GM18499 (cell line): ENCODE measurements around the gene OPTC.
"Not testable (repeated sequence)": the region's sequence is repeated elsewhere in the genome, so short reads cannot be mapped to it uniquely, and the experiment has no call there.

ENCODE experiments used
- ATAC-seq: cut with Tn5 transposase; IDR thresholded peaks from one replicate; pipeline ENCODE4 v1.9.1; 2021; ENCODE audit warnings: moderate number of reproducible peaks; ENCODE audit not compliant: insufficient read depth, unreplicated experiment

Gene OPTC

GRCh38 chr1:203464743-203465142 is 29.2 kb upstream of the OPTC start:
- ATAC-seq: no peak

- no peak for ATAC-seq
Observed at GRCh38 chr1:203465146-203465798, 28.7 kb upstream of the OPTC start.

DNA sequence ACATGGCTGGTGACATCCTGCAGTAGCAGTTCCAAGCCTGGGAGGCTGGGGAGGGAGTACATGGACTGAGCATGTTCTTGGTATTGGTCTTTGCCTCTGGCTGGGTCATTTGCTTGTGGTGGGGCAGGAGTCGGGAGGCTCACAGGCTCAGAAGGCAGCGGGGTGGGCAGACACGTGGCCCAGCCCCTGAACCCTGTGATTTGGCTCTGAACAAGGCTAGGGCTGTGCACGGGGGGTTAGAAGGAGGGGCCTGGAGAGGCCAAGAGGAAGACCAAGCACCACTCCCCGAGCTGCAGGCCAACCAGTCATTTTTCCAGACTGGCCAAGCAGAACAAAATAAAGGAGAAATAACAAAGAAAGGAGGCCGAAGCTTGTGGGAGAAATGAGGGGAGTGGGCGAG is 28.0 kb upstream of the OPTC start:
- no peak for ATAC-seq

DNA sequence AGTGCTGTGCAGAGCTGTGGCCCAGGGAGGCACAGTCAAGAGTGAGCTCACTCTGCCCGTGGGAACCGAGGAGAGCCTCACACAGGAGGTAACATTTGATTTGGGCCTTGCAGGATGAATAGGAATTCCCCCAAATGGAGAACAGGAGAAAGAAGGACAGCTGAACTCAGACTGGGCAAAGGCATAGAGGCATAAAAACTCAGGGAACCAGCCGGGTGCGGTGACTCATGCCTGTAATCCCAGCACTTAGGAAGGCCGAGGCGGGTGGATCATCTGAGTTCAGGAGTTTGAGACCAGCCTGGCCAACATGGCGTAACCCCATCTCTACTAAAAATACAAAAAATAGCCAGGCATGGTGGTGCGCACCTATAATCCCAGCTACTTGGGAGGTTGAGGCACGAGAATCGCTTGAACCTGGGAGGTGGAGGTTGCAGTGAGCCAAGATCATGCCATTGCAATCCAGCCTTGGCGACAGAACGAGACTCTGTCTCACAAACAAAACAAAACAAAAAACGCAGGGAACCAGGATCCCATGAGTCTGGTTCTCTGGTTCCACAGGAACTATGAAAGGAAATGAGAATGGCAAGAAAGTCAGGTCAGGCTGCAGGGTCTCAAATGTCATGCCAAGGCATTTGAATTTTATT is 26.9 kb upstream of the OPTC start:
- ATAC-seq: not testable (repeated sequence)

DNA sequence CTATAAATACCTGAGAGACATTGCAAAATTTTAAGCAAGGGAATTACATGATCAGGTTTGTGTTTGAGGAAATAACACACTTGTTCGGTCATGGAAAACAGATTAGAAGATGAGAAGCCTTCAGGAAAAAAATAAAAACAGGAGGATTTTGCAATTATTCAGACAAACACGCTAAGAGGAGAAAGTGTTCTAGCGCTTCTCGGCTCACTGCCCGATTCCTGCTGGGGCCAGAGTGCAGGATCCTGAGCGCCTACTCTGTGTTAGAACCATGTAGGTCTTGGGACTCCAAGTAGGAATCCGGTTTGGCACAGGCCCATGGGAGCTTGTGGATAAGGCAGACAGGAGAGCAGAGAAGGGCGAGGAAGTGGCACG is 26.4 kb upstream of the OPTC start:
- ATAC-seq: no peak

- ATAC-seq: no peak
Observed at GRCh38 chr1:203468326-203468725, 25.6 kb upstream of the OPTC start.

DNA sequence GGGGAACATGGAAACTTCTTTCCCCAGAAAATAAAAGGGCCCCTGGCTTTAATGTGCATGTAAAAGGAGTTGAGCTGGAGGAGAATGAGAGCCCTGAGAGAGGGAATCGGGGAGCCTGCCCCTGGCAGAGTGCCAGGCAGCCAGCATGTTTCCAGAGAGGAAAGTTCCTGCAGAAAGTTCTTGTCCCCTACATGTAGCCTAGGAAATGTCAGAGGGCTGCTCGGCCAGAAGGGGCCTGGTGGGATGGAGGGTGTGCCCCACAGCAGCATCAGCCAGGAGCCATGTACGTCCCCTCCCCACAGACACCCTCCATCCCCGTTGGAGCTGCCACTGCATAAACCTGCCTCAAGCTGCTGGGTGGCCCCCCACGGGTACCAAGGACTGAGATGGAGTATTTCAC is 23.7 kb upstream of the OPTC start:
- ATAC-seq: no peak

- no peak for ATAC-seq
Observed at GRCh38 chr1:203471841-203472240, 22.1 kb upstream of the OPTC start.

GRCh38 chr1:203473281-203473680 is 20.7 kb upstream of the OPTC start:
- no peak for ATAC-seq

GRCh38 chr1:203473781-203474305 is 20.1 kb upstream of the OPTC start:
- ATAC-seq: no peak

DNA sequence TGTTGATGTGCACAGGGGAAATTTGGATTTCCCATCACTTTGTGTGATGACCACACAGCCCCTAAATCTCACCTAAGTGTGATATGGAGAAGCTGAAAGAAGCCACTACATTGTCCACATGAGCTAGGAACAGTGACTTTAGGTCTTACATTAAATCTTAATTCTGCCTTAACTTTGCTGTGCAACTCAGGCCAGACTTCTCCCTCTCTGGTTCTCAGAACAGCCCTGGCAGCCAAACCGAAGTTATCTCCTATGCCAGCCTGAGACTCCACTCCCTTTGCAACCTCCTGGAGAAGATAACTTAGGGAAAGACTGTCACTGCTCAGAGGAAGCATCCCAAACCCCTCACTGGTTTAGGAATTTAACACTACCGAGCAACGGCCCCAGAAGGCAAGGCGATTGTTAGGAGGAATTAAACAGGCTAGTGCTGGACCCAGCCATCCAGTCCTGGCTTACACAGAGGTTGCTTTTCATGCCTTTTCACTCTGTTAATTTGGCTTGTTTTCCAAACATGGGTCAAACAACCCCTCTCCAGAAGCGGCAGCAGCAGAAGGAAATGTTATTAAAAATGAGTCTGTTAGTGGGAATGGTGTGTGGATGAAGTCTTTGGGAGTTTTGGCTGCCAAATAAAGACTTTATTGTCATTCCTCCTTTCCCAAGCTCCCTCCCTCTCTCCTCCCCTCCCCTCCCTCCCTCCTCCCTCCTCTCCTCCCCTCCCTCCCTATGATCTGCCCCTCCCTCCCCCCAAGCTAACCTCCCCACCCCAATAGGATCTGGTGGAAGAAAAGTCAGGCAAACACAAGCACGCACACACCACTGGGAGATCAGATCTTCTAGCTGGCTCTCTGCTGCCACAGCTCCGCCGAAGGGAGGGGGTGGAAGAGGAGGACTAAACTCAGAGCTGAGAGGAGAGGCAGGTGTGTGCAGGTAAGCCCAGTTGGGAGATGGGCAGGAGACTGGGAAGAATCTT is 18.7 kb upstream of the OPTC start, which contains the start of gene PRELP:
Gene PRELP (plus strand): TSS at position 795 of the 970 bp plus-strand sequence. CDS start 7,379 bp downstream, outside the sequence.
- ATAC-seq: no peak

- ATAC-seq: no peak
Observed at GRCh38 chr1:203476216-203476814, 17.6 kb upstream of the OPTC start.

GRCh38 chr1:203477748-203478147 is 16.2 kb upstream of the OPTC start:
- ATAC-seq: no peak

DNA sequence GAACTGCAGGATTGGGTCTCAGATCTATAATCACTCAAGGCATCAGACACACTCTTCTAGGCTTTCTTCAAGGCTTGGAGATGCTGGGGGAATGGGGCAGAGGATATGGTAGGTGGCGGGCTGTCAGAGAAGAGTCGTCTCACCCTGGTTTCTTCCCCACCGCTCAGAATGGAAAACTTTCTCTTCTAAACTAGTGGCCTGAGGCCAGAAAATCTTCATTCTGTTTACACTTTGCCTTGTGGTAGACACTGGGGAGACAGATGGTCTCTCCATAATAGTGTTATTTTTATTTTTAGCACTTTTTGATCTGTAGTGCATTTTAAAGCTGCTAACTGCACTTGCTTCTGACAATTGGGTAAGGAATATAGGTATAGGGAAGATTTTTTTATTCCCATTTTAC is 15.7 kb upstream of the OPTC start:
- no peak for ATAC-seq

DNA sequence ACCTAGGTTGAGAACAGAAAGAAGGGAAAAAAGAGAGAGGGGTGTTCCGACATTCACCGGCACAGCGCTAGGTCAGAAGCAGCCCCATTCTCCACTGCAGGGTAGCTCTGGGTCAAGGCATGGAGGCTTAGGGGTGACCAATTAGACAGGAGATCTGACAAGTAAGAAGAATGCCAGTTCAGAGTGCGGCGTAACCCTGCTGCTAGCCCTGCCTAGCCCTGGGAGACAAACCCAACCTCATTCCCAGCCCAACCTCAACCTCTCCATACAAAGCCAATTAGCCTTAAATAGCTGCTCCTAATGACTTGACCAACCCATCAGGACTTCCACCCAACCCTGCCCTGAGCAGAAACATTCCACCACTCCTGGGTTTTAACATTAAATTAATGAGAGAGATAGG is 15.0 kb upstream of the OPTC start:
- no peak for ATAC-seq

DNA sequence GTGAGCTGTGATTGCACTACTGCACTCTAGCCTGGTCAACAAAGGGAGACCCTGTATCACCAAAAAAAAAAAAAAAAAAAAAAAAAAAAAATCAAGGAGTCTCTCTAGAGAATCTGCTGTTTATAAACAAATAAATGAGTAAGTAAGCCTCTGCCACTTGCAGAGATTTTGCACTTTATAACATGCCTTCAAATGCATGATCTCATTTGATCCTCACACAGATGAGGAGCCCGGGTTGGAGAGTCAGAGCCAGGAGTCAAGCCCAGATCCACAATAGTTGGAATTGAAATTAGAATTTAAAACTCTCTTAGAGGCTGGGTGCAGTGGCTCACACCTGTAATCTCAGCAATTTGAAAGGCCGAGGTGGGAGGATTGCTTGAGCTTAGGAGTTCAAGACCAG is 14.3 kb upstream of the OPTC start:
- no peak for ATAC-seq

DNA sequence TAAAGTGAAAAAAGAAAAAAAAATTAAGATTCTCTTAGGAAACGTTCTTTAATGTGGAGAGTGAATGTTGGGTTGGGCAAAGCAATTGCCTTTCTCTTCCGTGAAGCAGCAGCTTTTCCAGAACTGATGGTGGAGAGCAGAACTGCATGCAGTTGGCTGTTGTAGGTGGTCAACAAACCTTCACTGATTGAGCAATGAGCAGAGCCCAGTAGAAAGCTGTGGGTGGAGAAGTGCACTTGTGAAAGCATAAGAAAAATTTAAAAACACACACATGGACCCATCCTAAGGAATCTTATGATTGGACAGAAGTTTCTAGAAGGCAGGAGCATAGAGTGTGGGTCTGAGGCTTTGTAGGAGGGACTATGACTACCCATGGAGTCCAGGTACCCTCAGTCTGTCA is 13.9 kb upstream of the OPTC start:
- no peak for ATAC-seq

DNA sequence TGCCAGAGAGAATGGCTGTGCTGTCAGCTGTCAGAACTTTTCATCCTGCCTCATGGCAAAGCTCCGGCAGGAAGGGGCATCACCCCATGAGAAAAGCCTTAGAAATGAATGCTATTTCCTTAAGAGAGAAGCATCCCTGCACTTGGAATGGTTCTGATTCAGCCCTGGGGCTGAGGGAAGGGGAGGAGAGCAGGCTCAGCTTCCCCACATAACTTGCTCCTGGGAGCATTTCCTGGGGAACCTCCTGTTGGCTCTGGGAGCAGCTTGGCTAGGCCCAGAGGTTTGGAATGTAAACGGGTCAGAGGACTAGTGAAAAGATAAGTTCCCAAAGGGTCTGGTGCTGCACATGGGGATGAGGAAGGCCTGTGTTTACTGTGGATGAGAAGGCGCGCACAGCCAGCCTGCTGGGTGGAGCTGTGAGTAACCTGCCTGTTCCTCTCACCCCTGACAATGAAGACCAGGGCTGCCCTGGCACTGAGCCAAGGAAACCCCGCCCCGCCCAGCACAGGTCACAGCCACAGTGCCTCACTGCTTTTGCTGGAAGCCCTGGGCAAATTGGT is 13.3 kb upstream of the OPTC start:
- ATAC-seq: no peak

DNA sequence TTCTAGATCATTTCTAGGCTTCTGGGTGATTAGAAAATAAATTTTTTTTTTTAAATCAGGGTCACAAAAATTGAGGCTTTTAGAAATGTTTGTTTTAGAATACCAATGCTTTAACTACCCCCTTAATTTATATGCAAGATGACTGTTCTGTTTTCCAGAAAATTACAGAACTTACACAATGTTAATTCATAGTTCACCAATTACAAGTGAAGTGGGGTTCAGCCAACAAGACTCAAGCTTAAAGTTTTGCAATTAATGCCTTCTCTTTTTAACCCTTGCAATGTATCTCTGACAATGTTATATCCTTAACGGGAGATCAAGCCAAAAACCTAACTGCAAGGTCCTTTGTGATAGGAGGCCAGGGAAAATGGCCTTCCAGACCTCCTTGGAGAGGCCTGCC is 12.8 kb upstream of the OPTC start:
- no peak for ATAC-seq
